ENCODE results near the gene FAM180B. TPM values are rescaled to one million over a fixed set of nuclear protein-coding genes. Genes with fewer than 3 reads are reported as not detected.

Gene FAM180B
- total RNA-seq, 2 donors from 2014 or later, result 0.20 TPM; not detected in 1

DNA sequence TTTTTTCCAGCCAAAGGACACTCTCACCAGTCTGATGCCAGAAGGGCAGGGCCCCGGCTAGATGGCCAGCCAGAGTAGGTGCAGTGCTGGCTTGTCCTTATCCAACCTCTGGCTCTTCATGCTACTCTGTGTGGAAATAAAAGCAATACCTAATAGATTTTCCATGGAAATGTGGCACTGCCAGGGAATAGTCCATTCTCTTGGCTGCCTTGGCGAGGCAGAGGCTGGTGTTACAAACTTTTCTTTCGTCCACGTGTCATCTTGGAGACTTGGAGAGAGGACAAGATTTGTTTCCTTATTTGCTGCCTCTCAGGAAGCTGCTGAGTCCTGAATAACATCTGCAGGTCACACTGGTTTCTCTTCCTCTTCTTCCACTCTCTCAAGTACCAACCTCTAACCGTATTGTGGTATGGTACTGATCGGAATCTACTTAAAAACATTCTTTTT, 24.9 kb downstream of the FAM180B start:
- Histone ChIP-seq H3K36me3 (ENCODE audit: control insufficient read depth, insufficient read depth, low read length) (peaks cover 11% of the 10 kb centered on the region), H3K4me3 (ENCODE audit: low read length) (no peak overlapping the region), H3K27ac (ENCODE audit: low read depth, low read length) (no peak overlapping the region), H3K9ac (ENCODE audit: extremely low read depth, low read length, poor library complexity, severe bottlenecking) (no peak overlapping the region), H3K4me1 (ENCODE audit: control insufficient read depth, insufficient read depth, low read length) (no peaks in the 10 kb centered on the region), H3K27me3 (ENCODE audit: control insufficient read depth, insufficient read depth, low read length, poor library complexity, severe bottlenecking) (no peaks in the 10 kb centered on the region), H3K9me3 (ENCODE audit: control insufficient read depth, low read length) (no peaks in the 10 kb centered on the region)
- TF ChIP-seq, protein P1, sequence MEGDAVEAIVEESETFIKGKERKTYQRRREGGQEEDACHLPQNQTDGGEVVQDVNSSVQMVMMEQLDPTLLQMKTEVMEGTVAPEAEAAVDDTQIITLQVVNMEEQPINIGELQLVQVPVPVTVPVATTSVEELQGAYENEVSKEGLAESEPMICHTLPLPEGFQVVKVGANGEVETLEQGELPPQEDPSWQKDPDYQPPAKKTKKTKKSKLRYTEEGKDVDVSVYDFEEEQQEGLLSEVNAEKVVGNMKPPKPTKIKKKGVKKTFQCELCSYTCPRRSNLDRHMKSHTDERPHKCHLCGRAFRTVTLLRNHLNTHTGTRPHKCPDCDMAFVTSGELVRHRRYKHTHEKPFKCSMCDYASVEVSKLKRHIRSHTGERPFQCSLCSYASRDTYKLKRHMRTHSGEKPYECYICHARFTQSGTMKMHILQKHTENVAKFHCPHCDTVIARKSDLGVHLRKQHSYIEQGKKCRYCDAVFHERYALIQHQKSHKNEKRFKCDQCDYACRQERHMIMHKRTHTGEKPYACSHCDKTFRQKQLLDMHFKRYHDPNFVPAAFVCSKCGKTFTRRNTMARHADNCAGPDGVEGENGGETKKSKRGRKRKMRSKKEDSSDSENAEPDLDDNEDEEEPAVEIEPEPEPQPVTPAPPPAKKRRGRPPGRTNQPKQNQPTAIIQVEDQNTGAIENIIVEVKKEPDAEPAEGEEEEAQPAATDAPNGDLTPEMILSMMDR (conservative IDR thresholded peaks at IDR 0.05), result no peak
- Mint-ChIP-seq H3K4me3 (no peak overlapping the region), H3K27ac (no peak overlapping the region), H3K27me3 (ENCODE audit: insufficient read depth) (no peaks in the 10 kb centered on the region), H3K4me1 (peaks cover 5% of the 10 kb centered on the region), H3K9me3 (no peaks in the 10 kb centered on the region), H3K36me3 (ENCODE audit: low read depth) (peaks cover 2% of the 10 kb centered on the region)
- WGBS, 2 experiments (ENCODE audit: insufficient coverage in 1 of 2, insufficient read length in 1 of 2), result 95 to 100% methylated on average over 5 to 6 of the region's 6 CpGs
- peak; percentile 30 for DNase-seq

DNA sequence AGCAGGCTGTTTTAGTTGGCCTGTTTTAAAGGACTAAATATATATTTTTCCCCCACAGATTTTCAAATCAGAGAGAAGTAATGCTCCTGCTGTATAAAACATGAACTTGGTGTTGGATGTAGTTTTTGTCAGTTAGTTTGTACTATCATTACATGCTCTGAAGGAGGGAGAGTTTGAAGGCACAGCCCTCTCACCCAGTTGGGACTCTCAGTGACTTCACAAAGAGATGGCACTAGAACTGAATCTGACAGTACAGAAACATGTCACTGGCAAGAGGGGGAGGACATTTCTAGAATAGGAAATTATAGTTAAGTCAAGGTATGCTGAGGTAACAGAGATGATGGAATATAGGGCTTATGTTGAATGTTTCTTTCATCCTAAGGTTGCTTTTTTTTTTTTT, 28.8 kb downstream of the FAM180B start:
- Histone ChIP-seq H3K9me3 (ENCODE audit: control insufficient read depth, low read length) (no peaks in the 10 kb centered on the region), H3K27ac (ENCODE audit: low read depth, low read length) (no peak overlapping the region), H3K9ac (ENCODE audit: extremely low read depth, low read length, poor library complexity, severe bottlenecking) (no peak overlapping the region), H3K36me3 (ENCODE audit: control insufficient read depth, insufficient read depth, low read length) (peaks cover 37% of the 10 kb centered on the region), H3K4me1 (ENCODE audit: control insufficient read depth, insufficient read depth, low read length) (no peaks in the 10 kb centered on the region), H3K27me3 (ENCODE audit: control insufficient read depth, insufficient read depth, low read length, poor library complexity, severe bottlenecking) (no peaks in the 10 kb centered on the region), H3K4me3 (ENCODE audit: low read length) (no peak overlapping the region)
- TF ChIP-seq, protein P1 (conservative IDR thresholded peaks at IDR 0.05), result no peak
- no peaks in the 10 kb centered on the region for H3K9me3 Mint-ChIP-seq
- H3K27me3 Mint-ChIP-seq (ENCODE audit: insufficient read depth), result no peaks in the 10 kb centered on the region
- H3K4me3 Mint-ChIP-seq, result no peak overlapping the region
- no peaks in the 10 kb centered on the region for H3K4me1 Mint-ChIP-seq
- H3K36me3 Mint-ChIP-seq (ENCODE audit: low read depth), result peaks cover 14% of the 10 kb centered on the region
- DNase-seq, result peak; percentile 7
- H3K27ac Mint-ChIP-seq, result no peak overlapping the region

DNA sequence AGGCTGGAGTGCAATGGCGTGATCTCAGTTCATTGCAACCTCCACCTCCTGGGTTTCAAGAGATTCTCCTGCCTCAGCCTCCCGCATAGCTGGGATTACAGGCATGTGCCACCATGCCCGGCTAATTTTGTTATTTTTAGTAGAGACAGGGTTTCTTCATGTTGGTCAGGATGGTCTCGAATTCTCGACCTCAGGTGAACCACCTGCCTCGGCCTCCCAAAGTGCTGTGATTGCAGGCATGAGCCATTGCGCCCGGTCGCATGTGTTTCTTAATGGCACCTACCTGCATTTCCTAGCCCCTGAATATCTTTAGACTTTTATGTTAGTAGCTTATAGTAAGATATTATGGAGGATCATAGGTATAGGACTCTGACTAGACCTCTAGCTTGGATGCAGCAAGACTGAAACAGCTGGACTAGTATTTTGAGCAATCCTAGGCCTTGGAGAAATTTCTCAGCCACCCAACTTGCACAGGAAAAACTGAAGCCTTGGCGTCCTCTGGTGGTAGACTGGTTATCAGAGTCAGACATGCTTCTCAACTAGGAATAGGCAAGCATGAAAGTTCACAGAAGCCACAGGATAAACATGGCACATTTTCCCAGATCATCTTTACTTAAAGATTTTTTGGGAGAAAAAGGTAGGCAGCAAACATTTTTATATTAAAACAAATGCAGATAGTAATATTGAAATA, 30.4 kb downstream of the FAM180B start:
- no peak overlapping the region for H3K27ac ChIP-seq (ENCODE audit: low read depth, low read length)
- Mint-ChIP-seq H3K4me3 (no peak overlapping the region), H3K36me3 (ENCODE audit: low read depth) (peaks cover 25% of the 10 kb centered on the region), H3K4me1 (no peaks in the 10 kb centered on the region), H3K27ac (no peak overlapping the region), H3K27me3 (ENCODE audit: insufficient read depth) (no peaks in the 10 kb centered on the region), H3K9me3 (no peaks in the 10 kb centered on the region)
- H3K9ac ChIP-seq (ENCODE audit: extremely low read depth, low read length, poor library complexity, severe bottlenecking), result no peak overlapping the region
- peaks cover 41% of the 10 kb centered on the region for H3K36me3 ChIP-seq (ENCODE audit: control insufficient read depth, insufficient read depth, low read length)
- H3K4me3 ChIP-seq (ENCODE audit: low read length), result no peak overlapping the region
- WGBS, 2 experiments (ENCODE audit: insufficient coverage in 1 of 2, insufficient read length in 1 of 2), result 83 to 87% methylated on average over 9 to 10 of the region's 10 CpGs
- TF ChIP-seq, protein P1 (conservative IDR thresholded peaks at IDR 0.05), result peak; percentile 87
- no peaks in the 10 kb centered on the region for H3K4me1 ChIP-seq (ENCODE audit: control insufficient read depth, insufficient read depth, low read length)
- DNase-seq, result peak; percentile 85
- H3K27me3 ChIP-seq (ENCODE audit: control insufficient read depth, insufficient read depth, low read length, poor library complexity, severe bottlenecking), result no peaks in the 10 kb centered on the region
- H3K9me3 ChIP-seq (ENCODE audit: control insufficient read depth, low read length), result no peaks in the 10 kb centered on the region

Measured in endodermal cell (in vitro differentiated cells).